Epithelial cell of esophagus (primary cell): Measurements from ENCODE around the gene FAM20C.

Source experiments
- DNase-seq: peaks from one replicate; pipeline ENCODE4 v3.0.0; 2010; ENCODE audit warnings: low read depth
- H3K4me3 ChIP-seq: 2 replicates; pipeline ENCODE4 v1.5.1; 2011; ENCODE audit warnings: mild to moderate bottlenecking, low read length, control low read depth
- CTCF ChIP-seq: IDR thresholded peaks from 2 replicates; pipeline ENCODE4 v1.5.1; 2011; ENCODE audit warnings: low read depth, mild to moderate bottlenecking, low read length, control low read depth, inconsistent platforms; ENCODE audit not compliant: insufficient read depth; ENCODE audit errors: missing control alignments

FAM20C gene

GRCh38 chr7:304574-305409 is 112.4 kb downstream of the FAM20C start:
- no peak for TF ChIP-seq CTCF
- DNase-seq = no peak
- no peak overlapping the region for H3K4me3 ChIP-seq

- TF ChIP-seq CTCF = no peak
- DNase-seq = no peak
- H3K4me3 ChIP-seq = no peak overlapping the region
These were observed 113.2 kb downstream of the FAM20C start for GRCh38 chr7:305410-306151.

GRCh38 chr7:307970-308369 is 115.6 kb downstream of the FAM20C start:
- no peak overlapping the region for H3K4me3 ChIP-seq
- DNase-seq = no peak
- no peak for TF ChIP-seq CTCF

GRCh38 chr7:309586-310228 is 117.3 kb downstream of the FAM20C start:
- no peak for TF ChIP-seq CTCF
- H3K4me3 ChIP-seq = no peak overlapping the region
- no peak for DNase-seq
